HEK293 (cell line): ENCODE results near the gene FTO.

Experiments used
- ZBTB21 ChIP-seq: fragments of 450-650 bp; formaldehyde crosslinking; IDR thresholded peaks from 2 replicates; pipeline ENCODE4 v1.5.1; 2017; ENCODE audit warnings: missing biosample characterization, missing genetic modification characterization
- ZBTB44 ChIP-seq: fragments of 450-650 bp; IDR thresholded peaks from 2 replicates; pipeline ENCODE4 v1.5.1; 2018; ENCODE audit warnings: missing biosample characterization, mild to moderate bottlenecking, missing genetic modification characterization
- ZNF404 ChIP-seq: fragments of 450-650 bp; formaldehyde crosslinking; IDR thresholded peaks from 2 replicates; pipeline ENCODE4 v1.5.1; 2017; ENCODE audit warnings: missing biosample characterization, missing genetic modification characterization
- ZNF610 ChIP-seq: fragments of 450-650 bp; formaldehyde crosslinking; IDR thresholded peaks from 2 replicates; pipeline ENCODE4 v1.5.1; 2016; ENCODE audit warnings: missing biosample characterization, missing genetic modification characterization, borderline replicate concordance
- ZNF645 ChIP-seq: fragments of 450-650 bp; formaldehyde crosslinking; IDR thresholded peaks from 2 replicates; pipeline ENCODE4; 2016; ENCODE audit warnings: missing biosample characterization, missing genetic modification characterization
- ZNF658 ChIP-seq: fragments of 450-650 bp; formaldehyde crosslinking; IDR thresholded peaks from 2 replicates; pipeline ENCODE4; 2016; ENCODE audit warnings: missing biosample characterization, missing genetic modification characterization
- TF ChIP-seq, protein P1 (sequence below): fragments of 450-650 bp; formaldehyde crosslinking; IDR thresholded peaks from 2 replicates; pipeline ENCODE4 v1.5.1; 2016; ENCODE audit warnings: missing biosample characterization, missing genetic modification characterization
- TF ChIP-seq, protein P2 (sequence below): fragments of 450-650 bp; formaldehyde crosslinking; IDR thresholded peaks from 2 replicates; pipeline ENCODE4 v1.5.1; 2016; ENCODE audit warnings: missing biosample characterization, missing genetic modification characterization
- TF ChIP-seq, protein P3 (sequence below): fragments of 450-650 bp; formaldehyde crosslinking; IDR thresholded peaks from 2 replicates; pipeline ENCODE4 v1.5.1; 2016; ENCODE audit warnings: missing biosample characterization, missing genetic modification characterization

DNA sequence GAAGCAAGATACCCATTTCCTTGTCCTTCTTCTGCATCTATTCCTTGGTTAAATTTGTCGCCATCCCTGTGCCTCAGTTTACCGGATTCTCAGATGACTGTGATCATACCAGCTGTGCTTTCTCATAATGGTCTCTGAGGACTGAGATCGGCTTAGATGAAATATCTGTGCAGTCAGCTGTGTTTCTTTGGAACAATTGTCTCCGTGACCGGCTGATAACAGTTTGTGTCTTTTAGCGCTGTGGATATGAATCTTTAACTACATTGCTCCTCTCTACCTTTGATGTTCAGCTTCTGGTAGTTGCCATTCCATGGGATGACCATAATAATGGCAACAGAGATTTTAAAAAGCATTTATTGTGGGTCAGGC lies 473 bp downstream of the FTO start:
- TF ChIP-seq ZNF658 (tag by site-specific recombination) = no peak
- TF ChIP-seq, protein P1, sequence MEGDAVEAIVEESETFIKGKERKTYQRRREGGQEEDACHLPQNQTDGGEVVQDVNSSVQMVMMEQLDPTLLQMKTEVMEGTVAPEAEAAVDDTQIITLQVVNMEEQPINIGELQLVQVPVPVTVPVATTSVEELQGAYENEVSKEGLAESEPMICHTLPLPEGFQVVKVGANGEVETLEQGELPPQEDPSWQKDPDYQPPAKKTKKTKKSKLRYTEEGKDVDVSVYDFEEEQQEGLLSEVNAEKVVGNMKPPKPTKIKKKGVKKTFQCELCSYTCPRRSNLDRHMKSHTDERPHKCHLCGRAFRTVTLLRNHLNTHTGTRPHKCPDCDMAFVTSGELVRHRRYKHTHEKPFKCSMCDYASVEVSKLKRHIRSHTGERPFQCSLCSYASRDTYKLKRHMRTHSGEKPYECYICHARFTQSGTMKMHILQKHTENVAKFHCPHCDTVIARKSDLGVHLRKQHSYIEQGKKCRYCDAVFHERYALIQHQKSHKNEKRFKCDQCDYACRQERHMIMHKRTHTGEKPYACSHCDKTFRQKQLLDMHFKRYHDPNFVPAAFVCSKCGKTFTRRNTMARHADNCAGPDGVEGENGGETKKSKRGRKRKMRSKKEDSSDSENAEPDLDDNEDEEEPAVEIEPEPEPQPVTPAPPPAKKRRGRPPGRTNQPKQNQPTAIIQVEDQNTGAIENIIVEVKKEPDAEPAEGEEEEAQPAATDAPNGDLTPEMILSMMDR (tag by site-specific recombination) = no peak
- TF ChIP-seq, protein P2, sequence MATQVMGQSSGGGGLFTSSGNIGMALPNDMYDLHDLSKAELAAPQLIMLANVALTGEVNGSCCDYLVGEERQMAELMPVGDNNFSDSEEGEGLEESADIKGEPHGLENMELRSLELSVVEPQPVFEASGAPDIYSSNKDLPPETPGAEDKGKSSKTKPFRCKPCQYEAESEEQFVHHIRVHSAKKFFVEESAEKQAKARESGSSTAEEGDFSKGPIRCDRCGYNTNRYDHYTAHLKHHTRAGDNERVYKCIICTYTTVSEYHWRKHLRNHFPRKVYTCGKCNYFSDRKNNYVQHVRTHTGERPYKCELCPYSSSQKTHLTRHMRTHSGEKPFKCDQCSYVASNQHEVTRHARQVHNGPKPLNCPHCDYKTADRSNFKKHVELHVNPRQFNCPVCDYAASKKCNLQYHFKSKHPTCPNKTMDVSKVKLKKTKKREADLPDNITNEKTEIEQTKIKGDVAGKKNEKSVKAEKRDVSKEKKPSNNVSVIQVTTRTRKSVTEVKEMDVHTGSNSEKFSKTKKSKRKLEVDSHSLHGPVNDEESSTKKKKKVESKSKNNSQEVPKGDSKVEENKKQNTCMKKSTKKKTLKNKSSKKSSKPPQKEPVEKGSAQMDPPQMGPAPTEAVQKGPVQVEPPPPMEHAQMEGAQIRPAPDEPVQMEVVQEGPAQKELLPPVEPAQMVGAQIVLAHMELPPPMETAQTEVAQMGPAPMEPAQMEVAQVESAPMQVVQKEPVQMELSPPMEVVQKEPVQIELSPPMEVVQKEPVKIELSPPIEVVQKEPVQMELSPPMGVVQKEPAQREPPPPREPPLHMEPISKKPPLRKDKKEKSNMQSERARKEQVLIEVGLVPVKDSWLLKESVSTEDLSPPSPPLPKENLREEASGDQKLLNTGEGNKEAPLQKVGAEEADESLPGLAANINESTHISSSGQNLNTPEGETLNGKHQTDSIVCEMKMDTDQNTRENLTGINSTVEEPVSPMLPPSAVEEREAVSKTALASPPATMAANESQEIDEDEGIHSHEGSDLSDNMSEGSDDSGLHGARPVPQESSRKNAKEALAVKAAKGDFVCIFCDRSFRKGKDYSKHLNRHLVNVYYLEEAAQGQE (tag by site-specific recombination) = no peak
- TF ChIP-seq ZBTB21 (tag by site-specific recombination) = no peak
- TF ChIP-seq ZNF645 (tag by site-specific recombination) = no peak
- TF ChIP-seq ZNF404 (tag by site-specific recombination) = no peak
- no peak for TF ChIP-seq ZBTB44 (tag by site-specific recombination)
- TF ChIP-seq, protein P3, sequence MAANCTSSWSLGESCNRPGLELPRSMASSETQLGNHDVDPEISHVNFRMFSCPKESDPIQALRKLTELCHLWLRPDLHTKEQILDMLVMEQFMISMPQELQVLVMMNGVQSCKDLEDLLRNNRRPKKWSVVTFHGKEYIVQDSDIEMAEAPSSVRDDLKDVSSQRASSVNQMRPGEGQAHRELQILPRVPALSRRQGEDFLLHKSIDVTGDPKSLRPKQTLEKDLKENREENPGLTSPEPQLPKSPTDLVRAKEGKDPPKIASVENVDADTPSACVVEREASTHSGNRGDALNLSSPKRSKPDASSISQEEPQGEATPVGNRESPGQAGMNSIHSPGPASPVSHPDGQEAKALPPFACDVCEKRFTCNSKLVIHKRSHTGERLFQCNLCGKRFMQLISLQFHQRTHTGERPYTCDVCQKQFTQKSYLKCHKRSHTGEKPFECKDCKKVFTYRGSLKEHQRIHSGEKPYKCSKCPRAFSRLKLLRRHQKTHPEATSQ = no peak
- no peak for TF ChIP-seq ZNF610 (tag by site-specific recombination)
